AG04449 (cell line): ENCODE measurements around the gene CALHM6.

Experiments
- CTCF ChIA-PET: fragments of 350-600 bp; formaldehyde crosslinking; extraction: SDS; loops from one replicate; lab custom pipeline; 2021; ENCODE audit warnings: antibody characterized with exemption; lab: Yijun Ruan, JAX
- POLR2A ChIA-PET: fragments of 400-600, 350-600 bp; formaldehyde crosslinking; extraction: SDS; loops from one replicate; lab custom pipeline; 2020; ENCODE audit warnings: antibody characterized with exemption, inconsistent platforms; lab: Yijun Ruan, JAX
- DNase-seq: peaks from one replicate; pipeline ENCODE4 v3.0.0-alpha.2; 2010; ENCODE audit warnings: low read depth, low spot score
- H3K4me3 ChIP-seq: 2 replicates; pipeline ENCODE4 v1.5.1; 2011; ENCODE audit warnings: low read depth, mild to moderate bottlenecking, control low read depth, low read length
- CTCF ChIP-seq: IDR thresholded peaks from one replicate; pipeline ENCODE4 v1.5.1; 2011; ENCODE audit warnings: mild to moderate bottlenecking, moderate library complexity, low read length, control low read depth, inconsistent platforms; ENCODE audit not compliant: insufficient read depth; ENCODE audit errors: missing control alignments

Gene CALHM6

GRCh38 chr6:116439522-116440051 is 21.6 kb upstream of the CALHM6 start:
- no peak overlapping the region for H3K4me3 ChIP-seq
- POLR2A ChIA-PET, result no interaction called here
- CTCF ChIA-PET, result interaction anchor here (0.7 to 3.5 kb wide), 7 partner anchors 12 to 205 kb away, joined by 3 to 16 read pairs (median 4); no protein-coding TSS in a partner anchor
- DNase-seq, result peak; percentile 23
- TF ChIP-seq CTCF, result no peak

GRCh38 chr6:116443105-116443504 is 18.1 kb upstream of the CALHM6 start:
- TF ChIP-seq CTCF, result no peak
- ChIA-PET CTCF (interaction anchor here (0.6 to 5.6 kb wide), 9 partner anchors 10 to 174 kb away, joined by 3 to 49 read pairs (median 4); partner anchors contain the start of gene CALHM5), POLR2A (no interaction called here)
- H3K4me3 ChIP-seq, result no peak overlapping the region
- DNase-seq, result no peak

GRCh38 chr6:116444092-116444491 is 17.1 kb upstream of the CALHM6 start:
- ChIA-PET POLR2A (no interaction called here), CTCF (interaction anchor here (0.6 to 5.6 kb wide), 14 partner anchors 10 to 227 kb away, joined by 3 to 49 read pairs (median 4); partner anchors contain the start of genes CALHM5, RWDD1 and TSPYL1)
- DNase-seq, result no peak
- no peak overlapping the region for H3K4me3 ChIP-seq
- TF ChIP-seq CTCF, result peak; percentile 56

- DNase-seq, result no peak
- no peak overlapping the region for H3K4me3 ChIP-seq
- TF ChIP-seq CTCF, result no peak
- POLR2A ChIA-PET, result no interaction called here
- CTCF ChIA-PET, result interaction anchor here (0.6 to 5.6 kb wide), 19 partner anchors 8 to 228 kb away, joined by 3 to 49 read pairs (median 4); partner anchors contain the start of genes RWDD1 and TSPYL1
These were observed 16.6 kb upstream of the CALHM6 start for GRCh38 chr6:116444575-116444974.

- H3K4me3 ChIP-seq, result no peak overlapping the region
- no peak for DNase-seq
- TF ChIP-seq CTCF, result no peak
- CTCF ChIA-PET, result interaction anchor here (0.8 to 5.6 kb wide), 17 partner anchors 9 to 228 kb away, joined by 3 to 49 read pairs (median 4); partner anchors contain the start of gene TSPYL1
- POLR2A ChIA-PET, result no interaction called here
These were observed 16.1 kb upstream of the CALHM6 start for GRCh38 chr6:116445102-116445501.

- no peak for DNase-seq
- CTCF ChIA-PET, result interaction anchor here (0.7 to 5.6 kb wide), 7 partner anchors 19 to 166 kb away, joined by 3 to 49 read pairs (median 5); partner anchors contain the start of genes CALHM5 and TSPYL1
These were observed 14.8 kb upstream of the CALHM6 start for GRCh38 chr6:116446399-116446798.

More at GRCh38 chr6:116446399-116446798, 14.8 kb upstream of the CALHM6 start:
- POLR2A ChIA-PET, result no interaction called here
- H3K4me3 ChIP-seq, result no peak overlapping the region
- TF ChIP-seq CTCF, result no peak
